Head of caudate nucleus (tissue), 42 donors: ENCODE data around the gene UNC93B1.
"Not testable (repeated sequence)": the region's sequence is repeated elsewhere in the genome, so short reads cannot be mapped to it uniquely, and the experiment has no call there.

Experiments used
- DNase-seq, 42 donors: peaks; one replicate each; pipeline versions ENCODE4 v3.0.0 to v3.0.0-alpha.2; 2020 to 2021; ENCODE audit warnings: mixed read lengths in 7 of 42
- intact Hi-C: fragments of 100-400 bp; cut with DNase I; formaldehyde crosslinking; loops from one replicate; pipeline ENCODE4 v1.15.0; 2022

The UNC93B1 gene

DNA sequence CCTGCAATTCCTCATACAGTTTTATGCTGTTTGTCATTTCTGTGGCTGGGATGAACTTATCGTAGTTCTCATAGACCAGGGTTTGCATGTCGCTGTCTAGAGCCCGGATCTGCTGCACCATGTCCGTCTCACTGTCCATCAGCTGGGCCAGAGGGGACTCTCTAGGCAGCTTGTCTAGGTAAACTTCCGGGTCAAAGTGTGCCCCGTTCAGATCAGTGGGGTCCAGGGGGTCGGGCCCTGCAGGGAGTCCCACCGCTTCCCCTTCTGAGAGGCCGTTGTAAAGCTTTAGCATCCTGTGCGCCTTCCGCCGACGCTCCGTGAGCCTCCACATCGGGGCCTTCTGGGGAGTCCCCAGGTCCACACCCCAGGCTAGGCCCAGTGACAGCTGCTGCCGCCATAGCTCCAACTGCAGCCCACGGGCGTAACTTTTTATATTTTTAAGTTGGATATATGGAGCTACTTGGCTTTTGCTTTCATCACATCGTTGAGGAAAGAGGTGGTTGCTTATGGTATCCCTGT, 38.0 kb downstream of the UNC93B1 start:
- DNase-seq, intact Hi-C loops: not testable (repeated sequence)

- intact Hi-C loops, DNase-seq: not testable (repeated sequence)
Measured at GRCh38 chr11:67964746-67965145, 39.2 kb downstream of the UNC93B1 start.

GRCh38 chr11:67963879-67964278, 40.0 kb downstream of the UNC93B1 start:
- intact Hi-C loops, DNase-seq: not testable (repeated sequence)

GRCh38 chr11:67963217-67963616, 40.7 kb downstream of the UNC93B1 start:
- intact Hi-C loops, DNase-seq: not testable (repeated sequence)

GRCh38 chr11:67956236-67956635, 47.7 kb downstream of the UNC93B1 start:
- DNase-seq, intact Hi-C loops: not testable (repeated sequence)

- intact Hi-C loops: not testable (repeated sequence)
- peak; percentile 14 to 91 (median 74) for DNase-seq
Measured at GRCh38 chr11:67955461-67956007, 48.4 kb downstream of the UNC93B1 start.

DNA sequence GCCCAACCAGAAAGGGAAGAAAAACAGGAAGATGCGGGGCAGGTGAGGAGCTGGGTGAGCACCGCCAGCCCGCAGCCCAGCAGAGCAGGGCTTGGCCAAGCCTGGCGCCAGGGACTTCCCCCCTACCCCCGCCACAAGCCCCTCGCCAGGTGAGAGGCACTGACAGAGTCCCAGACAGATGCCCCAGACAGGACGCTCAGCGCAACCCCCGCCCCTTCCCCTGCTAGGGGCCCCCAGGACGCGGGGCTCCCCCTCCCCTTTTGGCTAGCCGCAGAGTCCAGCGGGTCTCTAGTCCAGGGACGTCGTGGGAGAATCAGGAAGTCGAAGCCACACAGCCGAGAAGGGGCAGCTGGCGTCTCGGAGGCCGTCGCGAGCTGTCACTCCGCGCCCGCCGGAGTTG, 48.9 kb downstream of the UNC93B1 start:
- intact Hi-C loops, DNase-seq: not testable (repeated sequence)

GRCh38 chr11:67954251-67954650, 49.6 kb downstream of the UNC93B1 start:
- intact Hi-C loops, DNase-seq: not testable (repeated sequence)

GRCh38 chr11:67950705-67951104, 53.2 kb downstream of the UNC93B1 start:
- intact Hi-C loops, DNase-seq: not testable (repeated sequence)

- DNase-seq, intact Hi-C loops: not testable (repeated sequence)
Measured at GRCh38 chr11:67947785-67948184, 56.1 kb downstream of the UNC93B1 start.

DNA sequence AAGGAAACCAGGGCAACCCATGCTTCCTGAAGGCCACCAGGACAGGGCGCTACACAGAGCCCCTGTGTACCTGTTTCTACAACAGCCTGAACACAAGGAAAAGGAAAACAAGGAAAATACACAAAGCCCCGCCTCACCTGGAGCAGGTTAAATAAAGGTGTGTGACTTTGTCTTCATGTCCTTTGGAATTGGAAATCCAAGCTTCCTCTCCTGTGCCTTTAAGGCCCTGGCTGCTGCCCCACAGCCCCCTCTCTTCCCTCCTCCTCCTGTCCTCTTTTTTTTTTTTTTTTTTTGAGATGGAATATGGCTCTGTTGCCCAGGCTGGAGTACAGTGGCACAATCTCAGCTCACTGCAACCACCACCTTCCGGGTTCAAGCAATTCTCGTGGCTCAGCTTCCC, 57.5 kb downstream of the UNC93B1 start:
- intact Hi-C loops: not testable (repeated sequence)

GRCh38 chr11:67943406-67943805, 60.5 kb downstream of the UNC93B1 start:
- peak in 1 of 42 donors; percentile 8 for DNase-seq
- intact Hi-C loops: not testable (repeated sequence)

More for the DNA sequence above, 57.5 kb downstream of the UNC93B1 start:
- not testable (repeated sequence) for DNase-seq
